Omental fat pad (tissue), 4 donors: ENCODE measurements around the gene REN. TPM values are rescaled to one million over a fixed set of nuclear protein-coding genes. Genes with fewer than 3 reads are reported as not detected.

Source experiments
- ATAC-seq: fragments of 150-250 bp; one replicate; pipeline ENCODE4 v1.9.1; 2016; ENCODE audit warnings: mild to moderate bottlenecking, moderate library complexity; ENCODE audit not compliant: low FRiP score
- DNase-seq: peaks from one replicate; pipeline ENCODE4 v3.0.0-alpha.2; 2019; ENCODE audit warnings: low spot score
- CTCF ChIP-seq, 3 donors: fragments of 450-650 bp; IDR thresholded peaks; one replicate each; pipeline ENCODE4 v1.5.1; 2016 to 2017; ENCODE audit warnings: antibody characterized with exemption in 3 of 3, mild to moderate bottlenecking in 3 of 3, moderate library complexity in 2 of 3
- total RNA-seq, 4 donors: library from RNA; depleted of rRNA; stranded (reverse); fragments of >200 nt; gene quantifications; one replicate each; pipeline ENCODE4 v1.1.0, GENCODE V29; 2016

Gene REN
- total RNA-seq, 4 donors from 2014 or later, result 1.4 to 2.8 TPM; not detected in 2

GRCh38 chr1:204145033-204145504 is 21.1 kb downstream of the REN start:
- ATAC-seq, result peak; percentile 26
- no peak for TF ChIP-seq CTCF (IDR thresholded peaks at IDR 0.05)
- no peak for DNase-seq

GRCh38 chr1:204143276-204144041 is 22.7 kb downstream of the REN start:
- ATAC-seq (no peak), DNase-seq (no peak)
- TF ChIP-seq CTCF (IDR thresholded peaks at IDR 0.05), result no peak

GRCh38 chr1:204142032-204142974 is 23.8 kb downstream of the REN start:
- no peak for DNase-seq
- no peak for TF ChIP-seq CTCF (IDR thresholded peaks at IDR 0.05)

GRCh38 chr1:204141131-204141530 is 25.0 kb downstream of the REN start:
- ATAC-seq (no peak), DNase-seq (no peak)
- TF ChIP-seq CTCF (IDR thresholded peaks at IDR 0.05), result no peak

More at GRCh38 chr1:204142032-204142974, 23.8 kb downstream of the REN start:
- no peak for ATAC-seq

- no peak for DNase-seq
- ATAC-seq, result no peak
- no peak for TF ChIP-seq CTCF (IDR thresholded peaks at IDR 0.05)
These were observed 26.2 kb downstream of the REN start for GRCh38 chr1:204139952-204140351.

- DNase-seq, result no peak
- no peak for TF ChIP-seq CTCF (IDR thresholded peaks at IDR 0.05)
- ATAC-seq, result no peak
These were observed 27.0 kb downstream of the REN start for GRCh38 chr1:204139088-204139487.
